H1 (cell line): Measurements from ENCODE around the gene SCO2. TPM values are rescaled to one million over a fixed set of nuclear protein-coding genes. Genes with fewer than 3 reads are reported as not detected.

Experiments
- CTCF ChIA-PET: fragments of 300-600 bp; sonication (Branson Sonifier 250); formaldehyde crosslinking; loops from one replicate; lab custom pipeline; 2021; ENCODE audit not compliant: partially characterized antibody; lab: Charles Lee
- POLR2A ChIA-PET: fragments of 300-600 bp; sonication (Branson Sonifier 250); formaldehyde crosslinking; loops from one replicate; lab custom pipeline; 2021; ENCODE audit warnings: inconsistent platforms; ENCODE audit not compliant: partially characterized antibody; lab: Charles Lee
- DNase-seq, 2 experiments: peaks; one replicate each; pipeline versions ENCODE4 v3.0.0 to v3.0.0-alpha.2; 2010 to 2022; ENCODE audit warnings: low spot score in 2 of 2, low read depth in 1 of 2, mixed read lengths in 1 of 2
- FAIRE-seq: peaks from 2 replicates; lab custom pipeline; 2011; peaks lifted over from hg19 to GRCh38; lab: Jason Lieb, UNC
- H2AFZ ChIP-seq: 2 replicates; pipeline ENCODE4 v1.8.1; 2012; ENCODE audit warnings: low read length, inconsistent platforms
- H2AK5ac ChIP-seq: 2 replicates; pipeline ENCODE4 v1.6.1; 2013; ENCODE audit warnings: low read depth, low read length
- H2BK120ac ChIP-seq: replicated peaks from 2 replicates; pipeline ENCODE3; 2013; ENCODE audit warnings: low read depth, low read length, inconsistent platforms
- H2BK12ac ChIP-seq: 2 replicates; pipeline ENCODE4 v1.6.1; 2013; ENCODE audit warnings: low read depth, low read length
- H2BK15ac ChIP-seq: 2 replicates; pipeline ENCODE4 v1.6.1; 2013; ENCODE audit warnings: low read length
- H2BK20ac ChIP-seq: 2 replicates; pipeline ENCODE4 v1.6.1; 2013; ENCODE audit warnings: low read length
- H2BK5ac ChIP-seq: 2 replicates; pipeline ENCODE4 v1.6.1; 2013; ENCODE audit warnings: low read depth, low read length
- H3K14ac ChIP-seq: 2 replicates; pipeline ENCODE4 v1.6.1; 2013; ENCODE audit warnings: inconsistent platforms; ENCODE audit not compliant: insufficient read length
- H3K18ac ChIP-seq: 2 replicates; pipeline ENCODE4 v1.6.1; 2013; ENCODE audit warnings: low read length; ENCODE audit errors: extremely low read depth
- H3K23ac ChIP-seq: 2 replicates; pipeline ENCODE4 v1.6.1; 2013; ENCODE audit warnings: inconsistent platforms; ENCODE audit not compliant: insufficient read length
- H3K23me2 ChIP-seq: 2 replicates; pipeline ENCODE4 v1.6.1; 2013; ENCODE audit warnings: low read depth, low read length
- H3K27ac ChIP-seq: 2 replicates; pipeline ENCODE4 v1.6.1; 2011; ENCODE audit warnings: low read depth, low read length, inconsistent platforms
- H3K27me3 ChIP-seq, 4 experiments: replicated peaks in 1 of 4; 1 replicate in 1 of 4; 2 replicates in 3 of 4; pipeline versions ENCODE4 v1.6.1 to v1.8.1; 2011 to 2013; ENCODE audit warnings: low read length in 3 of 4, mild to moderate bottlenecking in 3 of 4, inconsistent platforms in 2 of 4, mixed read lengths in 2 of 4, moderate library complexity in 1 of 4; ENCODE audit not compliant: control insufficient read depth in 3 of 4, insufficient read depth in 3 of 4; ENCODE audit errors: extremely low read depth in 1 of 4
- H3K36me3 ChIP-seq, 4 experiments: 2 replicates each; pipeline versions ENCODE4 v1.6.1 to v1.8.1; 2011 to 2013; ENCODE audit warnings: mild to moderate bottlenecking in 4 of 4, low read length in 3 of 4, moderate library complexity in 2 of 4, control low read depth in 1 of 4, inconsistent platforms in 1 of 4; ENCODE audit not compliant: insufficient read depth in 4 of 4, control insufficient read depth in 2 of 4
- H3K4ac ChIP-seq: replicated peaks from 2 replicates; pipeline ENCODE3; 2013; ENCODE audit warnings: low read length, low read depth, mixed read lengths, inconsistent platforms; ENCODE audit not compliant: insufficient read length
- H3K4me1 ChIP-seq, 4 experiments: replicated peaks in 1 of 4; 1 replicate in 1 of 4; 2 replicates in 3 of 4; pipeline versions ENCODE4 v1.6.1 to v1.8.1; 2011 to 2013; ENCODE audit warnings: low read length in 3 of 4, inconsistent platforms in 2 of 4, mixed read lengths in 1 of 4; ENCODE audit not compliant: insufficient read depth in 4 of 4, control insufficient read depth in 3 of 4
- H3K4me2 ChIP-seq, 2 experiments: 2 replicates each; pipeline versions ENCODE4 v1.6.1 to v1.8.1; 2011 to 2013; ENCODE audit warnings: low read depth in 2 of 2, low read length in 2 of 2, control low read depth in 1 of 2, inconsistent platforms in 1 of 2, mild to moderate bottlenecking in 1 of 2; ENCODE audit not compliant: insufficient read depth in 1 of 2
- H3K4me3 ChIP-seq, 4 experiments: fragments of 200-600, 300-600 bp in 1 of 4; sonication (generic), shearing (Covaris generic), sonication (Bioruptor Twin) in 1 of 4; 2 replicates each; pipeline versions ENCODE4 v1.5.1 to v1.8.1; 2011 to 2016; ENCODE audit warnings: low read length in 4 of 4, low read depth in 3 of 4, control low read depth in 2 of 4, inconsistent platforms in 2 of 4, mild to moderate bottlenecking in 2 of 4, mixed read lengths in 1 of 4, moderate library complexity in 1 of 4; ENCODE audit not compliant: insufficient read depth in 2 of 4; ENCODE audit errors: extremely low read depth in 1 of 4
- H3K56ac ChIP-seq: replicated peaks from 2 replicates; pipeline ENCODE3; 2013; ENCODE audit warnings: low read depth, mild to moderate bottlenecking, mixed read lengths, low read length, inconsistent platforms; ENCODE audit not compliant: insufficient read length
- H3K79me1 ChIP-seq: 2 replicates; pipeline ENCODE4 v1.6.1; 2013; ENCODE audit warnings: low read depth, low read length, control low read depth
- H3K79me2 ChIP-seq, 2 experiments: 2 replicates each; pipeline versions ENCODE4 v1.6.1 to v1.8.1; 2012 to 2013; ENCODE audit warnings: low read length in 2 of 2, mild to moderate bottlenecking in 2 of 2, inconsistent platforms in 1 of 2; ENCODE audit not compliant: insufficient read depth in 2 of 2, control insufficient read depth in 1 of 2
- H3K9ac ChIP-seq, 4 experiments: replicated peaks in 1 of 4; 1 replicate in 1 of 4; 2 replicates in 3 of 4; pipeline versions ENCODE4 v1.6.1 to v1.8.1; 2011 to 2013; ENCODE audit warnings: low read depth in 3 of 4, low read length in 3 of 4, control low read depth in 2 of 4, mild to moderate bottlenecking in 2 of 4, moderate library complexity in 2 of 4, inconsistent platforms in 1 of 4; ENCODE audit errors: extremely low read depth in 1 of 4
- H3K9me3 ChIP-seq, 2 experiments: 2 replicates each; pipeline versions ENCODE4 v1.6.1 to v1.8.1; 2012 to 2013; ENCODE audit warnings: mild to moderate bottlenecking in 2 of 2, moderate library complexity in 2 of 2, control low read depth in 1 of 2, inconsistent platforms in 1 of 2, low read depth in 1 of 2, low read length in 1 of 2, mixed read lengths in 1 of 2; ENCODE audit not compliant: insufficient read depth in 2 of 2
- H4K20me1 ChIP-seq, 2 experiments: replicated peaks in 1 of 2; 2 replicates each; pipeline versions ENCODE3 to v1.8.1; 2011 to 2013; ENCODE audit warnings: inconsistent platforms in 2 of 2, low read length in 2 of 2, mild to moderate bottlenecking in 1 of 2; ENCODE audit not compliant: insufficient read depth in 2 of 2, control insufficient read depth in 1 of 2
- H4K5ac ChIP-seq: 2 replicates; pipeline ENCODE4 v1.6.1; 2013; ENCODE audit warnings: low read length, low read depth, mixed read lengths, inconsistent platforms; ENCODE audit not compliant: insufficient read length
- H4K8ac ChIP-seq: 2 replicates; pipeline ENCODE4 v1.8.0; 2013; ENCODE audit warnings: mild to moderate bottlenecking, moderate library complexity, low read length, inconsistent platforms; ENCODE audit not compliant: insufficient read depth; ENCODE audit errors: extremely low read depth
- H4K91ac ChIP-seq: replicated peaks from 2 replicates; pipeline ENCODE3; 2013; ENCODE audit warnings: low read length, mixed read lengths, inconsistent platforms; ENCODE audit not compliant: insufficient read length
- CBX5 ChIP-seq: fragments of 300-800, 300-1000 bp; sonication (generic); IDR thresholded peaks from 2 replicates; pipeline ENCODE4 v1.7.1; 2016; ENCODE audit warnings: antibody characterized with exemption, low read length, low read depth
- NRF1 ChIP-seq: IDR thresholded peaks from 2 replicates; pipeline ENCODE4 v1.6.1; 2011; ENCODE audit warnings: mild to moderate bottlenecking, low read depth, low read length, improper control_type of control experiment
- PHF8 ChIP-seq: fragments of 200-600 bp; sonication (generic); conservative IDR thresholded peaks from 2 replicates; pipeline ENCODE4 v1.7.1; 2012; ENCODE audit warnings: low read depth, mild to moderate bottlenecking, inconsistent platforms, low read length, moderate library complexity
- POLR2A ChIP-seq, 2 experiments: IDR thresholded peaks; 1 replicate in 1 of 2; 2 replicates in 1 of 2; pipeline ENCODE4 v1.6.1; 2011; ENCODE audit warnings: low read depth in 2 of 2, low read length in 2 of 2, mild to moderate bottlenecking in 2 of 2; ENCODE audit errors: control extremely low read depth in 1 of 2
- RFX5 ChIP-seq: IDR thresholded peaks from 2 replicates; pipeline ENCODE4 v1.6.1; 2011; ENCODE audit warnings: low read depth, low read length, improper control_type of control experiment, borderline replicate concordance
- SIRT6 ChIP-seq: IDR thresholded peaks from one replicate; pipeline ENCODE4 v1.7.1; 2012; ENCODE audit warnings: low read length, inconsistent platforms
- SRF ChIP-seq: IDR thresholded peaks from 2 replicates; pipeline ENCODE4 v1.6.1; 2011; ENCODE audit warnings: mild to moderate bottlenecking, low read depth, low read length, moderate library complexity
- TAF1 ChIP-seq: IDR thresholded peaks from 2 replicates; pipeline ENCODE4 v1.6.1; 2011; ENCODE audit warnings: mild to moderate bottlenecking, low read depth, low read length
- TBP ChIP-seq: IDR thresholded peaks from 2 replicates; pipeline ENCODE4 v1.6.1; 2011; ENCODE audit warnings: low read depth, low read length, improper control_type of control experiment
- TCF12 ChIP-seq: IDR thresholded peaks from 2 replicates; pipeline ENCODE4 v1.6.1; 2011; ENCODE audit warnings: low read depth, mild to moderate bottlenecking, low read length
- YY1 ChIP-seq: IDR thresholded peaks from 2 replicates; pipeline ENCODE4 v1.6.1; 2011; ENCODE audit warnings: low read depth, mild to moderate bottlenecking, low read length
- ZNF274 ChIP-seq: IDR thresholded peaks from 2 replicates; pipeline ENCODE4 v1.7.0; 2012; ENCODE audit warnings: low read length, borderline replicate concordance; ENCODE audit errors: extremely low read depth
- WGBS, 2 experiments: shearing (Covaris generic) in 1 of 2; methylation state at CpG; one replicate each; pipeline versions ENCODE4 v1.1.6 to v1.1.7; 2013 to 2015; ENCODE audit warnings: low lambda C conversion rate in 2 of 2, mixed read lengths in 2 of 2, inconsistent platforms in 1 of 2, low coverage in 1 of 2, missing lambda C conversion rate in 1 of 2; ENCODE audit not compliant: insufficient replicate concordance in 2 of 2, insufficient coverage in 1 of 2, insufficient read length in 1 of 2; ENCODE audit errors: extremely low coverage in 1 of 2, missing lambda C conversion rate in 1 of 2; 5-methylcytosine and 5-hydroxymethylcytosine counted together
- polyA plus RNA-seq, 7 experiments: library from polyadenylated mRNA; depleted of rRNA in 3 of 7; stranded (reverse) in 5 of 7; unstranded in 2 of 7; fragments of >200 nt in 5 of 7; fragments of 200-250 nt in 2 of 7; gene quantifications; 1 replicate in 5 of 7; 2 replicates in 1 of 7; 4 replicates in 1 of 7; pipeline versions ENCODE4 v1.2.1 to v1.2.3, GENCODE V29; 2011 to 2013; ENCODE audit warnings: missing spikeins in 2 of 7, mixed read lengths in 2 of 7
- total RNA-seq: library from RNA; stranded (reverse); fragmentation: NEBNext Ultra II Directional; extraction: Animal tissue kit (Norgen Biotek cat#: 25700); gene quantifications from 2 replicates; pipeline ENCODE4 v1.2.1, GENCODE V29; 2021
- TF ChIP-seq, protein P1 (sequence below): IDR thresholded peaks from 2 replicates; pipeline ENCODE4 v1.6.1; 2012; ENCODE audit warnings: low read length, inconsistent platforms

SCO2 gene
- total and polyA plus RNA-seq, 2 of the 8 experiments (the other 6 are each of a cell fraction or from before 2014, with no cell fraction given), result 2.0 TPM; not detected in 1

DNA sequence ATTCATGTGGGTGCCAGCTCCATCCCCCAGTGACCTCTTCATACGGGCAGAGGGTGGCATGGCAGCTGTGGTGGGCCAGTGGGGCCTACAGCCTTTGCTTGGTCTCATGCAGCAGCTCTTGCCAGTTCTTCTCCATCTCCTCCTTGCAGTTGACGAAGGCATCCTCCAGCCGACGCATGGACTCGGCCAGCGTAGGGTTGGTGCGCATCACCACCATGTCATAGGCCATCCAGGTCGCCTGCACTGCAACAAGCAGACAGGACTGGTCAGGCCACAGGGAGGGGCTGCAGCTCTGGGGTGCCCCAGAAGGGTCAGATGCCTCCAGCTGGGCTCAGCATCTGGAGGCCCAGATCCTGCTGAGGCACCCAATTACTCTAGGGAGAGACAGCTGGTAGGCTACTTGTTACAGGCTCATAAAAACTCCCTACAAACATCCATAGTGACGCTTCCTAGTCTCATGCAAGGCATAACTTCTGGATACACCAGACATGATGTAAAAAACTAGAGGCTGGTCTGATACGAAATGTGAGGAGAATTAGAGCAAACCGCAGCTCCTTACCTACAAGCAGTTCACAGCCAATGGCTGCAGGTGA, 25.9 kb upstream of the SCO2 start:
- H3K27ac ChIP-seq, result no peak overlapping the region
- H3K36me3 ChIP-seq, result no peaks in the 10 kb centered on the region
- H2BK15ac ChIP-seq, result no peak overlapping the region
- no peak overlapping the region for H2AK5ac ChIP-seq
- H3K9ac ChIP-seq, result no peak overlapping the region
- 88% methylated on average over 11 of the region's 11 CpGs; no CpG with 5 or more reads in 1 of the 2 experiments for WGBS, 2 experiments
- no peaks in the 10 kb centered on the region for H4K20me1 ChIP-seq
- no peak overlapping the region for H4K91ac ChIP-seq
- no peak overlapping the region for H3K23ac ChIP-seq
- no peak overlapping the region for H3K18ac ChIP-seq
- no peaks in the 10 kb centered on the region for H3K9me3 ChIP-seq
- no peak overlapping the region for H3K4me2 ChIP-seq
- no peak overlapping the region for H4K5ac ChIP-seq
- no peak overlapping the region for H2BK120ac ChIP-seq
- CTCF ChIA-PET, result interaction anchor here (0.6 to 2.2 kb wide), 5 partner anchors 12 to 149 kb away, joined by 3 to 12 read pairs (median 3); partner anchors contain the start of gene SYCE3
- no peak overlapping the region for H2BK12ac ChIP-seq
- DNase-seq (no peak), FAIRE-seq (no peak)
- no peak overlapping the region for H2BK20ac ChIP-seq
- no peak overlapping the region for H3K4ac ChIP-seq
- no peak overlapping the region for H3K56ac ChIP-seq
- H2BK5ac ChIP-seq, result no peak overlapping the region
- H3K79me1 ChIP-seq, result no peaks in the 10 kb centered on the region
- peaks cover 0 to 5% (median 2%) of the 10 kb centered on the region in 4 experiments; a peak in 3 of 7 replicates for H3K4me1 ChIP-seq
- no peak overlapping the region for H3K4me3 ChIP-seq
- H3K23me2 ChIP-seq, result no peaks in the 10 kb centered on the region
- POLR2A ChIA-PET, result interaction anchor here (1.0 to 1.2 kb wide), 3 partner anchors 19 to 36 kb away, joined by 3 to 4 read pairs (median 3); partner anchors contain the start of gene SCO2
- no peak overlapping the region for H2AFZ ChIP-seq
- H3K79me2 ChIP-seq, result no peaks in the 10 kb centered on the region
- H3K14ac ChIP-seq, result no peak overlapping the region
- H4K8ac ChIP-seq, result no peak overlapping the region
- H3K27me3 ChIP-seq, result peaks cover 0 to 3% (median under 1%) of the 10 kb centered on the region in 4 experiments; a peak in 3 of 7 replicates
- no peak for TF ChIP-seq POLR2A (IDR thresholded peaks at IDR 0.05; ENCODE audit: control extremely low read depth in 1 of 2, low read depth in 2 of 2, low read length in 2 of 2)
- TF ChIP-seq YY1, result no peak
- no peak for TF ChIP-seq SIRT6
- TF ChIP-seq TBP, result no peak
- TF ChIP-seq RFX5, result no peak
- TF ChIP-seq ZNF274, result no peak
- TF ChIP-seq CBX5, result no peak
- TF ChIP-seq PHF8, result no peak
- no peak for TF ChIP-seq SRF
- TF ChIP-seq, protein P1, sequence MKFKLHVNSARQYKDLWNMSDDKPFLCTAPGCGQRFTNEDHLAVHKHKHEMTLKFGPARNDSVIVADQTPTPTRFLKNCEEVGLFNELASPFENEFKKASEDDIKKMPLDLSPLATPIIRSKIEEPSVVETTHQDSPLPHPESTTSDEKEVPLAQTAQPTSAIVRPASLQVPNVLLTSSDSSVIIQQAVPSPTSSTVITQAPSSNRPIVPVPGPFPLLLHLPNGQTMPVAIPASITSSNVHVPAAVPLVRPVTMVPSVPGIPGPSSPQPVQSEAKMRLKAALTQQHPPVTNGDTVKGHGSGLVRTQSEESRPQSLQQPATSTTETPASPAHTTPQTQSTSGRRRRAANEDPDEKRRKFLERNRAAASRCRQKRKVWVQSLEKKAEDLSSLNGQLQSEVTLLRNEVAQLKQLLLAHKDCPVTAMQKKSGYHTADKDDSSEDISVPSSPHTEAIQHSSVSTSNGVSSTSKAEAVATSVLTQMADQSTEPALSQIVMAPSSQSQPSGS, result no peak
- no peak for TF ChIP-seq TAF1
- no peak for TF ChIP-seq NRF1
- no peak for TF ChIP-seq TCF12
